SIG-M5 treated with dmso at 0.1 percent for 504 hours (cell line): ENCODE measurements around the gene ARHGEF5.
"Not testable (repeated sequence)": the region's sequence is repeated elsewhere in the genome, so short reads cannot be mapped to it uniquely, and the experiment has no call there.

Experiments
- DNase-seq: peaks from one replicate; lab custom pipeline; 2025; ENCODE audit not compliant: unreplicated experiment; lab: John Stamatoyannopoulos, UW

The ARHGEF5 gene

DNA sequence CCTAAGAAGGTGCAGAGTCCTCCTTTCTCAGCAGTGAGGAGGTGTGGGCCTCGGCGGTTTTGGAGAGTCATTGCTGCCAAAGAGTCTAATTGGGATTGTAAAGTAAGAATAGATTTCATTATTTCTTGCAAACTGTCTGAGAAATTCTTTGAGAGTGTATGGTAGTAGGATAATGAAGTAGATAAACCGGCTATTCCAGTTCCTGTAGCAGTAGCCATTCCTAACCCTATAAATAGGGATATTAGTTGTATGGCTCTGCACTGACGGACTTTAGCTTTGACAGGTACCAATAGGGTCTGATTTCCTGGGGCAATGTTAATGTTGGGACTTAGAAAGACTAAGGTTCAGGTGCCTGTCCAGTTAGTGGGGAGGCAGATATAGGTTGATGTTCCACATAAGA lies 63.7 kb downstream of the ARHGEF5 start:
- DNase-seq, result not testable (repeated sequence)

DNA sequence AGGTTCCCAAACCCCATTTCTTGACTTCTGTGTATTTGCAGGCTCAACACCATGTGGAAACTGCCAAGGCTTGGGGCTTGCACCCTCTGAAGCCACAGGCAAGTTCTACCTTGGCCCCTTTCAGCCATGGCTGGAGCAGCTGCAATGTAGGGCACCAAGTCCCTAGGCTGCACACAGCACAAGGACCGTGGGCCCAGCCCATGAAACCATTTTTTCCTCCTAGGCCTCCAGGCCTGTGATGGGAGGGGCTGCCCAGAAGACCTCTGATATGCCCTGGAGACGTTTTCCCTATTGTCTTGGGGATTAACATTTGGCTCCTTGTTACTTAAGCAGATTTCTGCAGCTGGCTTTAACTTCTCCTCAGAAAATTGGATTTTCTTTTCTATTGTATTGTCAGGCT lies 72.3 kb downstream of the ARHGEF5 start:
- not testable (repeated sequence) for DNase-seq

- DNase-seq, result no peak
These were observed 73.2 kb downstream of the ARHGEF5 start for GRCh38 chr7:144428431-144428830.
